ENCODE measurements around the gene PRCC. TPM values are rescaled to one million over a fixed set of nuclear protein-coding genes. Genes with fewer than 3 reads are reported as not detected.

PRCC gene
- total RNA-seq, 4 donors from 2014 or later = 33.4 to 41.0 (median 33.9) TPM

DNA sequence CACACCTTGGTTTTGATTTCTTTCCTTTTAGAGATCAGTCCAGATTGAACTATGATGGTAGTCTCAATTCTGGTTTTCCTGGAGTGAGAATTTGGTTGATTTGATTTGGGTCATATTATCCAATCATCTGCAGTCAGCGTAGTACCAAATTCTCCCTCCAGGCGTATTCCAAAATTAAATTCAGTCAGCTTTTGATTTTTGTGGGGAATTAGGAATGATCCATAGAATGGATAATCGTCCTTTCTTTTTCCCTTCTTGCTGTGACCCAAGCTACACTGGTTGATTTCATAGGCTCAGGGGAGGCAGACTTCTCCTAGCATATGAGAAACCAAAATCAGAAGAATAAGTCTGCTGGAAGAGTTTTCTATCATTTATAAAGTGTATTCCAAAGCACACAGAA lies 4.9 kb downstream of the PRCC start:
- ATAC-seq = no peak
- H3K27ac ChIP-seq = no peak overlapping the region

GRCh38 chr1:156772728-156773497 lies 5.6 kb downstream of the PRCC start:
- 21 to 40% methylated on average over 8 to 9 of the region's 9 CpGs for WGBS, 2 donors (ENCODE audit: low coverage in 1 of 2)
- TF ChIP-seq, protein P1, sequence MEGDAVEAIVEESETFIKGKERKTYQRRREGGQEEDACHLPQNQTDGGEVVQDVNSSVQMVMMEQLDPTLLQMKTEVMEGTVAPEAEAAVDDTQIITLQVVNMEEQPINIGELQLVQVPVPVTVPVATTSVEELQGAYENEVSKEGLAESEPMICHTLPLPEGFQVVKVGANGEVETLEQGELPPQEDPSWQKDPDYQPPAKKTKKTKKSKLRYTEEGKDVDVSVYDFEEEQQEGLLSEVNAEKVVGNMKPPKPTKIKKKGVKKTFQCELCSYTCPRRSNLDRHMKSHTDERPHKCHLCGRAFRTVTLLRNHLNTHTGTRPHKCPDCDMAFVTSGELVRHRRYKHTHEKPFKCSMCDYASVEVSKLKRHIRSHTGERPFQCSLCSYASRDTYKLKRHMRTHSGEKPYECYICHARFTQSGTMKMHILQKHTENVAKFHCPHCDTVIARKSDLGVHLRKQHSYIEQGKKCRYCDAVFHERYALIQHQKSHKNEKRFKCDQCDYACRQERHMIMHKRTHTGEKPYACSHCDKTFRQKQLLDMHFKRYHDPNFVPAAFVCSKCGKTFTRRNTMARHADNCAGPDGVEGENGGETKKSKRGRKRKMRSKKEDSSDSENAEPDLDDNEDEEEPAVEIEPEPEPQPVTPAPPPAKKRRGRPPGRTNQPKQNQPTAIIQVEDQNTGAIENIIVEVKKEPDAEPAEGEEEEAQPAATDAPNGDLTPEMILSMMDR (IDR thresholded peaks at IDR 0.05) = no peak
- TF ChIP-seq POLR2A (IDR thresholded peaks at IDR 0.05) = no peak
- TF ChIP-seq EP300 (IDR thresholded peaks at IDR 0.05) = no peak
- TF ChIP-seq POLR2AphosphoS5 (IDR thresholded peaks at IDR 0.05) = no peak
- H3K4me1 ChIP-seq = peaks cover 0 to 89% (median 36%) of the 10 kb centered on the region in 3 donors
- ATAC-seq = no peak
- H3K4me3 ChIP-seq = no peak overlapping the region
- H3K27me3 ChIP-seq = no peaks in the 10 kb centered on the region
- H3K9me3 ChIP-seq = no peaks in the 10 kb centered on the region
- H3K27ac ChIP-seq = no peak overlapping the region
- peaks cover 0 to 20% of the 10 kb centered on the region in 2 donors for H3K36me3 ChIP-seq

More for the DNA sequence above, 4.9 kb downstream of the PRCC start:
- Histone ChIP-seq H3K4me3 (no peak overlapping the region), H3K4me1 (peaks cover 0 to 83% (median 36%) of the 10 kb centered on the region in 3 donors), H3K36me3 (peaks cover 0 to 20% of the 10 kb centered on the region in 2 donors), H3K27me3 (no peaks in the 10 kb centered on the region), H3K9me3 (no peaks in the 10 kb centered on the region)
- WGBS, 2 donors (ENCODE audit: low coverage in 1 of 2) = 23 to 33% methylated on average over 1 of the region's 3 CpGs
- no peak for TF ChIP-seq POLR2A (IDR thresholded peaks at IDR 0.05)
- no peak for TF ChIP-seq EP300 (IDR thresholded peaks at IDR 0.05)
- TF ChIP-seq POLR2AphosphoS5 (IDR thresholded peaks at IDR 0.05) = no peak
- TF ChIP-seq, protein P1 (IDR thresholded peaks at IDR 0.05) = no peak

DNA sequence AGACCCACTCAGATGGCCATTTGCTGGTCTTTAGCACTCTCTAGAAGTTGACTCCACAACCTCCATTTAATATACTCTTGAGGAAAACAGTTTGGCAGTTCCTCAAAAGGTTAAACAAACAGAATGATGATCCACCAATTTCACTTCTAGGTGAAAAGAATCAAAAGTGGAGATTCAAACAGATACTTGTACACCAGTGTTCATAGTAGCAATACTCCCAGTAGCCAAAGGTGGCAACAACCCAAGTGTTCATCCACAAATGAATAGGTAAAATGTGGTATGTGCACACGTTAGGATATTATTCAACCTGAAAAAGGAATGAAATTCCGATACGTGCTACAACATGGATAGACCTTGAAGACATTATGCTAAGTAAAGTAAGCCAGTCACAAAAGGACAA lies 6.3 kb downstream of the PRCC start:
- Histone ChIP-seq H3K27me3 (no peaks in the 10 kb centered on the region), H3K4me1 (peaks cover 0 to 89% (median 32%) of the 10 kb centered on the region in 3 donors), H3K27ac (no peak overlapping the region), H3K36me3 (peaks cover 0 to 20% of the 10 kb centered on the region in 2 donors), H3K9me3 (no peaks in the 10 kb centered on the region), H3K4me3 (no peak overlapping the region)
- WGBS, 2 donors (ENCODE audit: low coverage in 1 of 2) = 82 to 93% methylated on average over 3 of the region's 3 CpGs
- TF ChIP-seq, protein P1 (IDR thresholded peaks at IDR 0.05) = no peak
- TF ChIP-seq POLR2AphosphoS5 (IDR thresholded peaks at IDR 0.05) = no peak
- no peak for TF ChIP-seq EP300 (IDR thresholded peaks at IDR 0.05)
- TF ChIP-seq POLR2A (IDR thresholded peaks at IDR 0.05) = no peak
- ATAC-seq = no peak

- no peak for ATAC-seq
- peaks cover 0 to 67% (median 14%) of the 10 kb centered on the region in 3 donors for H3K4me1 ChIP-seq
- H3K27ac ChIP-seq = no peak overlapping the region
- H3K4me3 ChIP-seq = no peak overlapping the region
- peaks cover 0 to 13% of the 10 kb centered on the region in 2 donors for H3K36me3 ChIP-seq
- H3K9me3 ChIP-seq = no peaks in the 10 kb centered on the region
- TF ChIP-seq POLR2A (IDR thresholded peaks at IDR 0.05) = no peak
- TF ChIP-seq POLR2AphosphoS5 (IDR thresholded peaks at IDR 0.05) = no peak
- TF ChIP-seq, protein P1 (IDR thresholded peaks at IDR 0.05) = no peak
- TF ChIP-seq EP300 (IDR thresholded peaks at IDR 0.05) = no peak
- 85 to 100% methylated on average over 2 to 5 of the region's 5 CpGs for WGBS, 2 donors (ENCODE audit: low coverage in 1 of 2)
- no peaks in the 10 kb centered on the region for H3K27me3 ChIP-seq
Observed at GRCh38 chr1:156775799-156776198, 8.5 kb downstream of the PRCC start.

DNA sequence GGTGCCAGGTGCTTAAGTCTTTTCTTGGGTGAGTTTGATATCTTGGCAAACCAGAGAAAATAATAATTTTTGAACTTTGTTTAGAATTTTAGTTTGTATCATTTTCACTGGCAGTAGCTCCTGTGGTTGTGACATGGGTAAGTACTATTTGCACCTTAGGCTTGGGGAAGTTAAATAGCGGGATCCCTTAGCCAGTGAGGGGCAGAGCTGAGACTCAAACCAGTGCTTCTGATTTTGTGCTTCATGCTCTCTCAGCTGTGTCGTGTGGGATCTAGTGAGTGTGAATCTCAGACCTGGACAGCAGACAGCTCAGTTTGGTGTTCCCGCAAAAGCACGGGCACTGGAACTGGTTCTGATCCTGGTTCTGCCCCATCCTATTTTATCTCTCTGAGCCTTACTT lies 9.6 kb downstream of the PRCC start:
- Histone ChIP-seq H3K9me3 (no peaks in the 10 kb centered on the region), H3K27ac (no peak overlapping the region), H3K4me1 (peaks cover 0 to 65% (median 5%) of the 10 kb centered on the region in 3 donors), H3K27me3 (no peaks in the 10 kb centered on the region), H3K4me3 (no peak overlapping the region), H3K36me3 (peaks cover 0 to 6% of the 10 kb centered on the region in 2 donors)
- no peak for ATAC-seq
- 38 to 55% methylated on average over 3 to 4 of the region's 4 CpGs for WGBS, 2 donors (ENCODE audit: low coverage in 1 of 2)
- TF ChIP-seq POLR2AphosphoS5 (IDR thresholded peaks at IDR 0.05) = no peak
- no peak for TF ChIP-seq POLR2A (IDR thresholded peaks at IDR 0.05)
- TF ChIP-seq, protein P1 (IDR thresholded peaks at IDR 0.05) = no peak
- no peak for TF ChIP-seq EP300 (IDR thresholded peaks at IDR 0.05)
